ENCODE data around the gene EYS.
"Not testable (repeated sequence)": the region's sequence is repeated elsewhere in the genome, so short reads cannot be mapped to it uniquely, and the experiment has no call there.

Gene EYS

GRCh38 chr6:64467656-64468055 lies 1239.4 kb downstream of the EYS start:
- H3K27me3 ChIP-seq (ENCODE audit: insufficient read depth, poor library complexity, severe bottlenecking): no peaks in the 10 kb centered on the region
- no peak for TF ChIP-seq CTCF (IDR thresholded peaks at IDR 0.05; ENCODE audit: poor library complexity, severe bottlenecking)
- H3K4me1 ChIP-seq (ENCODE audit: insufficient read depth, poor library complexity, severe bottlenecking): no peaks in the 10 kb centered on the region
- H3K4me3 ChIP-seq (ENCODE audit: severe bottlenecking): no peak overlapping the region
- no peaks in the 10 kb centered on the region for H3K9me3 ChIP-seq (ENCODE audit: severe bottlenecking)
- no peaks in the 10 kb centered on the region for H3K36me3 ChIP-seq (ENCODE audit: low read depth)
- no peak for ATAC-seq (ENCODE audit: low read depth)
- no peak overlapping the region for H3K27ac ChIP-seq (ENCODE audit: poor library complexity, severe bottlenecking)
- DNase-seq (ENCODE audit: low spot score): no peak

- ATAC-seq (ENCODE audit: low read depth) (no peak), DNase-seq (ENCODE audit: low spot score) (no peak)
- Histone ChIP-seq H3K4me1 (ENCODE audit: insufficient read depth, poor library complexity, severe bottlenecking) (no peaks in the 10 kb centered on the region), H3K27me3 (ENCODE audit: insufficient read depth, poor library complexity, severe bottlenecking) (peaks cover 6% of the 10 kb centered on the region), H3K36me3 (ENCODE audit: low read depth) (no peaks in the 10 kb centered on the region), H3K9me3 (ENCODE audit: severe bottlenecking) (no peaks in the 10 kb centered on the region), H3K27ac (ENCODE audit: poor library complexity, severe bottlenecking) (no peak overlapping the region), H3K4me3 (ENCODE audit: severe bottlenecking) (no peak overlapping the region)
- no peak for TF ChIP-seq CTCF (IDR thresholded peaks at IDR 0.05; ENCODE audit: poor library complexity, severe bottlenecking)
Measured at GRCh38 chr6:64459411-64459944, 1247.5 kb downstream of the EYS start.

GRCh38 chr6:64448101-64448500 lies 1258.9 kb downstream of the EYS start:
- ATAC-seq (ENCODE audit: low read depth); DNase-seq (ENCODE audit: low spot score); H3K9me3 ChIP-seq (ENCODE audit: severe bottlenecking); H3K4me1 ChIP-seq (ENCODE audit: insufficient read depth, poor library complexity, severe bottlenecking); H3K27ac ChIP-seq (ENCODE audit: poor library complexity, severe bottlenecking); H3K27me3 ChIP-seq (ENCODE audit: insufficient read depth, poor library complexity, severe bottlenecking); H3K36me3 ChIP-seq (ENCODE audit: low read depth); H3K4me3 ChIP-seq (ENCODE audit: severe bottlenecking): not testable (repeated sequence)

GRCh38 chr6:64445038-64445437 lies 1262.0 kb downstream of the EYS start:
- no peaks in the 10 kb centered on the region for H3K27me3 ChIP-seq (ENCODE audit: insufficient read depth, poor library complexity, severe bottlenecking)
- H3K4me3 ChIP-seq (ENCODE audit: severe bottlenecking): no peak overlapping the region
- DNase-seq (ENCODE audit: low spot score) (no peak), ATAC-seq (ENCODE audit: low read depth) (no peak)
- H3K4me1 ChIP-seq (ENCODE audit: insufficient read depth, poor library complexity, severe bottlenecking): no peaks in the 10 kb centered on the region
- no peak for TF ChIP-seq CTCF (IDR thresholded peaks at IDR 0.05; ENCODE audit: poor library complexity, severe bottlenecking)
- H3K9me3 ChIP-seq (ENCODE audit: severe bottlenecking): no peaks in the 10 kb centered on the region
- H3K27ac ChIP-seq (ENCODE audit: poor library complexity, severe bottlenecking): no peak overlapping the region
- no peaks in the 10 kb centered on the region for H3K36me3 ChIP-seq (ENCODE audit: low read depth)

GRCh38 chr6:64439274-64439673 lies 1267.8 kb downstream of the EYS start:
- no peak for DNase-seq (ENCODE audit: low spot score)
- Histone ChIP-seq H3K9me3 (ENCODE audit: severe bottlenecking) (no peaks in the 10 kb centered on the region), H3K4me1 (ENCODE audit: insufficient read depth, poor library complexity, severe bottlenecking) (peaks cover 7% of the 10 kb centered on the region), H3K27me3 (ENCODE audit: insufficient read depth, poor library complexity, severe bottlenecking) (no peaks in the 10 kb centered on the region), H3K27ac (ENCODE audit: poor library complexity, severe bottlenecking) (no peak overlapping the region), H3K36me3 (ENCODE audit: low read depth) (no peaks in the 10 kb centered on the region), H3K4me3 (ENCODE audit: severe bottlenecking) (no peak overlapping the region)
- TF ChIP-seq CTCF (IDR thresholded peaks at IDR 0.05; ENCODE audit: poor library complexity, severe bottlenecking): no peak
- ATAC-seq (ENCODE audit: low read depth): peak; percentile 44; the same call in 2 of the 3 replicates

Measured in RWPE2 (cell line).